H1 (cell line): Measurements from ENCODE around the gene SLC25A31. TPM values are rescaled to one million over a fixed set of nuclear protein-coding genes. Genes with fewer than 3 reads are reported as not detected.

Experiments
- CTCF ChIA-PET: fragments of 300-600 bp; sonication (Branson Sonifier 250); formaldehyde crosslinking; loops from one replicate; lab custom pipeline; 2021; ENCODE audit not compliant: partially characterized antibody; lab: Charles Lee
- POLR2A ChIA-PET: fragments of 300-600 bp; sonication (Branson Sonifier 250); formaldehyde crosslinking; loops from one replicate; lab custom pipeline; 2021; ENCODE audit warnings: inconsistent platforms; ENCODE audit not compliant: partially characterized antibody; lab: Charles Lee
- DNase-seq, 2 experiments: peaks; one replicate each; pipeline versions ENCODE4 v3.0.0 to v3.0.0-alpha.2; 2010 to 2022; ENCODE audit warnings: low spot score in 2 of 2, low read depth in 1 of 2, mixed read lengths in 1 of 2
- FAIRE-seq: peaks from 2 replicates; lab custom pipeline; 2011; peaks lifted over from hg19 to GRCh38; lab: Jason Lieb, UNC
- H2AFZ ChIP-seq: 2 replicates; pipeline ENCODE4 v1.8.1; 2012; ENCODE audit warnings: low read length, inconsistent platforms
- H2AK5ac ChIP-seq: 2 replicates; pipeline ENCODE4 v1.6.1; 2013; ENCODE audit warnings: low read depth, low read length
- H2BK120ac ChIP-seq: replicated peaks from 2 replicates; pipeline ENCODE3; 2013; ENCODE audit warnings: low read depth, low read length, inconsistent platforms
- H2BK12ac ChIP-seq: 2 replicates; pipeline ENCODE4 v1.6.1; 2013; ENCODE audit warnings: low read depth, low read length
- H2BK15ac ChIP-seq: 2 replicates; pipeline ENCODE4 v1.6.1; 2013; ENCODE audit warnings: low read length
- H2BK20ac ChIP-seq: 2 replicates; pipeline ENCODE4 v1.6.1; 2013; ENCODE audit warnings: low read length
- H2BK5ac ChIP-seq: 2 replicates; pipeline ENCODE4 v1.6.1; 2013; ENCODE audit warnings: low read depth, low read length
- H3K14ac ChIP-seq: 2 replicates; pipeline ENCODE4 v1.6.1; 2013; ENCODE audit warnings: inconsistent platforms; ENCODE audit not compliant: insufficient read length
- H3K18ac ChIP-seq: 2 replicates; pipeline ENCODE4 v1.6.1; 2013; ENCODE audit warnings: low read length; ENCODE audit errors: extremely low read depth
- H3K23ac ChIP-seq: 2 replicates; pipeline ENCODE4 v1.6.1; 2013; ENCODE audit warnings: inconsistent platforms; ENCODE audit not compliant: insufficient read length
- H3K23me2 ChIP-seq: 2 replicates; pipeline ENCODE4 v1.6.1; 2013; ENCODE audit warnings: low read depth, low read length
- H3K27ac ChIP-seq: 2 replicates; pipeline ENCODE4 v1.6.1; 2011; ENCODE audit warnings: low read depth, low read length, inconsistent platforms
- H3K27me3 ChIP-seq, 4 experiments: replicated peaks in 1 of 4; 1 replicate in 1 of 4; 2 replicates in 3 of 4; pipeline versions ENCODE4 v1.6.1 to v1.8.1; 2011 to 2013; ENCODE audit warnings: low read length in 3 of 4, mild to moderate bottlenecking in 3 of 4, inconsistent platforms in 2 of 4, mixed read lengths in 2 of 4, moderate library complexity in 1 of 4; ENCODE audit not compliant: control insufficient read depth in 3 of 4, insufficient read depth in 3 of 4; ENCODE audit errors: extremely low read depth in 1 of 4
- H3K36me3 ChIP-seq, 4 experiments: 2 replicates each; pipeline versions ENCODE4 v1.6.1 to v1.8.1; 2011 to 2013; ENCODE audit warnings: mild to moderate bottlenecking in 4 of 4, low read length in 3 of 4, moderate library complexity in 2 of 4, control low read depth in 1 of 4, inconsistent platforms in 1 of 4; ENCODE audit not compliant: insufficient read depth in 4 of 4, control insufficient read depth in 2 of 4
- H3K4ac ChIP-seq: replicated peaks from 2 replicates; pipeline ENCODE3; 2013; ENCODE audit warnings: low read length, low read depth, mixed read lengths, inconsistent platforms; ENCODE audit not compliant: insufficient read length
- H3K4me1 ChIP-seq, 4 experiments: replicated peaks in 1 of 4; 1 replicate in 1 of 4; 2 replicates in 3 of 4; pipeline versions ENCODE4 v1.6.1 to v1.8.1; 2011 to 2013; ENCODE audit warnings: low read length in 3 of 4, inconsistent platforms in 2 of 4, mixed read lengths in 1 of 4; ENCODE audit not compliant: insufficient read depth in 4 of 4, control insufficient read depth in 3 of 4
- H3K4me2 ChIP-seq, 2 experiments: 2 replicates each; pipeline versions ENCODE4 v1.6.1 to v1.8.1; 2011 to 2013; ENCODE audit warnings: low read depth in 2 of 2, low read length in 2 of 2, control low read depth in 1 of 2, inconsistent platforms in 1 of 2, mild to moderate bottlenecking in 1 of 2; ENCODE audit not compliant: insufficient read depth in 1 of 2
- H3K4me3 ChIP-seq, 4 experiments: fragments of 200-600, 300-600 bp in 1 of 4; sonication (generic), shearing (Covaris generic), sonication (Bioruptor Twin) in 1 of 4; 2 replicates each; pipeline versions ENCODE4 v1.5.1 to v1.8.1; 2011 to 2016; ENCODE audit warnings: low read length in 4 of 4, low read depth in 3 of 4, control low read depth in 2 of 4, inconsistent platforms in 2 of 4, mild to moderate bottlenecking in 2 of 4, mixed read lengths in 1 of 4, moderate library complexity in 1 of 4; ENCODE audit not compliant: insufficient read depth in 2 of 4; ENCODE audit errors: extremely low read depth in 1 of 4
- H3K56ac ChIP-seq: replicated peaks from 2 replicates; pipeline ENCODE3; 2013; ENCODE audit warnings: low read depth, mild to moderate bottlenecking, mixed read lengths, low read length, inconsistent platforms; ENCODE audit not compliant: insufficient read length
- H3K79me1 ChIP-seq: 2 replicates; pipeline ENCODE4 v1.6.1; 2013; ENCODE audit warnings: low read depth, low read length, control low read depth
- H3K79me2 ChIP-seq, 2 experiments: 2 replicates each; pipeline versions ENCODE4 v1.6.1 to v1.8.1; 2012 to 2013; ENCODE audit warnings: low read length in 2 of 2, mild to moderate bottlenecking in 2 of 2, inconsistent platforms in 1 of 2; ENCODE audit not compliant: insufficient read depth in 2 of 2, control insufficient read depth in 1 of 2
- H3K9ac ChIP-seq, 4 experiments: replicated peaks in 1 of 4; 1 replicate in 1 of 4; 2 replicates in 3 of 4; pipeline versions ENCODE4 v1.6.1 to v1.8.1; 2011 to 2013; ENCODE audit warnings: low read depth in 3 of 4, low read length in 3 of 4, control low read depth in 2 of 4, mild to moderate bottlenecking in 2 of 4, moderate library complexity in 2 of 4, inconsistent platforms in 1 of 4; ENCODE audit errors: extremely low read depth in 1 of 4
- H3K9me3 ChIP-seq, 2 experiments: 2 replicates each; pipeline versions ENCODE4 v1.6.1 to v1.8.1; 2012 to 2013; ENCODE audit warnings: mild to moderate bottlenecking in 2 of 2, moderate library complexity in 2 of 2, control low read depth in 1 of 2, inconsistent platforms in 1 of 2, low read depth in 1 of 2, low read length in 1 of 2, mixed read lengths in 1 of 2; ENCODE audit not compliant: insufficient read depth in 2 of 2
- H4K20me1 ChIP-seq, 2 experiments: replicated peaks in 1 of 2; 2 replicates each; pipeline versions ENCODE3 to v1.8.1; 2011 to 2013; ENCODE audit warnings: inconsistent platforms in 2 of 2, low read length in 2 of 2, mild to moderate bottlenecking in 1 of 2; ENCODE audit not compliant: insufficient read depth in 2 of 2, control insufficient read depth in 1 of 2
- H4K5ac ChIP-seq: 2 replicates; pipeline ENCODE4 v1.6.1; 2013; ENCODE audit warnings: low read length, low read depth, mixed read lengths, inconsistent platforms; ENCODE audit not compliant: insufficient read length
- H4K8ac ChIP-seq: 2 replicates; pipeline ENCODE4 v1.8.0; 2013; ENCODE audit warnings: mild to moderate bottlenecking, moderate library complexity, low read length, inconsistent platforms; ENCODE audit not compliant: insufficient read depth; ENCODE audit errors: extremely low read depth
- H4K91ac ChIP-seq: replicated peaks from 2 replicates; pipeline ENCODE3; 2013; ENCODE audit warnings: low read length, mixed read lengths, inconsistent platforms; ENCODE audit not compliant: insufficient read length
- KDM4A ChIP-seq: IDR thresholded peaks from one replicate; pipeline ENCODE4 v1.7.1; 2012; ENCODE audit warnings: low read depth, mild to moderate bottlenecking, moderate library complexity, low read length, inconsistent platforms; ENCODE audit not compliant: severe bottlenecking
- MAFK ChIP-seq: IDR thresholded peaks from 2 replicates; pipeline ENCODE4 v1.6.1; 2012; ENCODE audit warnings: low read depth, mild to moderate bottlenecking, improper control_type of control experiment, low read length
- SAP30 ChIP-seq: fragments of 300-600 bp; sonication (generic); IDR thresholded peaks from 2 replicates; pipeline ENCODE4 v1.7.1; 2012; ENCODE audit warnings: low read length, moderate library complexity, mild to moderate bottlenecking, inconsistent platforms; ENCODE audit not compliant: insufficient read depth, insufficient replicate concordance
- WGBS, 2 experiments: shearing (Covaris generic) in 1 of 2; methylation state at CpG; one replicate each; pipeline versions ENCODE4 v1.1.6 to v1.1.7; 2013 to 2015; ENCODE audit warnings: low lambda C conversion rate in 2 of 2, mixed read lengths in 2 of 2, inconsistent platforms in 1 of 2, low coverage in 1 of 2, missing lambda C conversion rate in 1 of 2; ENCODE audit not compliant: insufficient replicate concordance in 2 of 2, insufficient coverage in 1 of 2, insufficient read length in 1 of 2; ENCODE audit errors: extremely low coverage in 1 of 2, missing lambda C conversion rate in 1 of 2; 5-methylcytosine and 5-hydroxymethylcytosine counted together
- polyA plus RNA-seq, 7 experiments: library from polyadenylated mRNA; depleted of rRNA in 3 of 7; stranded (reverse) in 5 of 7; unstranded in 2 of 7; fragments of >200 nt in 5 of 7; fragments of 200-250 nt in 2 of 7; gene quantifications; 1 replicate in 5 of 7; 2 replicates in 1 of 7; 4 replicates in 1 of 7; pipeline versions ENCODE4 v1.2.1 to v1.2.3, GENCODE V29; 2011 to 2013; ENCODE audit warnings: missing spikeins in 2 of 7, mixed read lengths in 2 of 7
- total RNA-seq: library from RNA; stranded (reverse); fragmentation: NEBNext Ultra II Directional; extraction: Animal tissue kit (Norgen Biotek cat#: 25700); gene quantifications from 2 replicates; pipeline ENCODE4 v1.2.1, GENCODE V29; 2021

Gene SLC25A31
- total and polyA plus RNA-seq, 2 of the 8 experiments (the other 6 are each of a cell fraction or from before 2014, with no cell fraction given), result not detected

DNA sequence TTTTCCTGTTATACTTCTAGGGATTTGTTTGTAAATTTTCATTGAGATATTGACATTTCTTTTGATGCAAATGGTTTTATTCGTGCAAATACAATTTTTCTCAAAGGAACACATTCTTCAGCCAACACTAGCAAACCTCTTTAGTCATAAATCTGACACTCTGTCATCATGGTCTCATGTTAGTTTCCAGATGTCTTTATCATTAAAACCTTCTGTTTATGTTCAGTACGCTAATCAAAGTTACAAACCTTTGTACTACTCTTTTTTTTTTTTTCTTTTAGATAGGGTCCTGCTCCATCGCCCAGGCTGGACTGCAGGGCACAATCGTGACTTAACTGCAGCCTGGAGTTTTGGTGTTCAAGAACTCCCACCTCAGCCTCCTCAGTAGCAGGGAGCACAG is 7.1 kb downstream of the SLC25A31 start:
- FAIRE-seq (no peak), DNase-seq (no peak)
- H2AFZ ChIP-seq, result no peak overlapping the region
- peaks cover 2 to 5% of the 10 kb centered on the region in 2 experiments; a peak in 1 of 4 replicates for H3K9me3 ChIP-seq
- no peaks in the 10 kb centered on the region for H3K79me1 ChIP-seq
- H3K27me3 ChIP-seq, result no peaks in the 10 kb centered on the region
- H4K5ac ChIP-seq, result no peak overlapping the region
- H4K91ac ChIP-seq, result no peak overlapping the region
- H3K79me2 ChIP-seq, result no peaks in the 10 kb centered on the region
- no peaks in the 10 kb centered on the region for H3K23me2 ChIP-seq
- no peak overlapping the region for H3K56ac ChIP-seq
- H2BK12ac ChIP-seq, result no peak overlapping the region
- no peaks in the 10 kb centered on the region for H3K4me1 ChIP-seq
- no peak overlapping the region for H2BK5ac ChIP-seq
- no peak overlapping the region for H3K27ac ChIP-seq
- no peak overlapping the region for H2AK5ac ChIP-seq
- H3K14ac ChIP-seq, result no peak overlapping the region
- no peak overlapping the region for H2BK20ac ChIP-seq
- H3K4ac ChIP-seq, result no peak overlapping the region
- H3K9ac ChIP-seq, result no peak overlapping the region
- no peaks in the 10 kb centered on the region for H3K36me3 ChIP-seq
- no peak overlapping the region for H2BK15ac ChIP-seq
- H3K4me3 ChIP-seq, result no peak overlapping the region
- ChIA-PET CTCF (interaction anchor here (0.9 to 1.2 kb wide), 2 partner anchors 51 to 52 kb away, joined by 3 read pairs; no protein-coding TSS in a partner anchor), POLR2A (no interaction called here)
- no peaks in the 10 kb centered on the region for H4K20me1 ChIP-seq
- H2BK120ac ChIP-seq, result no peak overlapping the region
- H4K8ac ChIP-seq, result no peak overlapping the region
- no peak overlapping the region for H3K4me2 ChIP-seq
- 94% methylated on average over 4 of the region's 4 CpGs; no CpG with 5 or more reads in 1 of the 2 experiments for WGBS, 2 experiments
- no peak overlapping the region for H3K18ac ChIP-seq
- no peak overlapping the region for H3K23ac ChIP-seq
- TF ChIP-seq SAP30 (no peak), KDM4A (no peak), MAFK (no peak)
